G401.6 (cell line): ENCODE measurements around the gene AUTS2.

Experiments used
- FAIRE-seq: peaks from 2 replicates; lab custom pipeline; 2012; peaks lifted over from hg19 to GRCh38; lab: Jason Lieb, UNC

AUTS2 gene

DNA sequence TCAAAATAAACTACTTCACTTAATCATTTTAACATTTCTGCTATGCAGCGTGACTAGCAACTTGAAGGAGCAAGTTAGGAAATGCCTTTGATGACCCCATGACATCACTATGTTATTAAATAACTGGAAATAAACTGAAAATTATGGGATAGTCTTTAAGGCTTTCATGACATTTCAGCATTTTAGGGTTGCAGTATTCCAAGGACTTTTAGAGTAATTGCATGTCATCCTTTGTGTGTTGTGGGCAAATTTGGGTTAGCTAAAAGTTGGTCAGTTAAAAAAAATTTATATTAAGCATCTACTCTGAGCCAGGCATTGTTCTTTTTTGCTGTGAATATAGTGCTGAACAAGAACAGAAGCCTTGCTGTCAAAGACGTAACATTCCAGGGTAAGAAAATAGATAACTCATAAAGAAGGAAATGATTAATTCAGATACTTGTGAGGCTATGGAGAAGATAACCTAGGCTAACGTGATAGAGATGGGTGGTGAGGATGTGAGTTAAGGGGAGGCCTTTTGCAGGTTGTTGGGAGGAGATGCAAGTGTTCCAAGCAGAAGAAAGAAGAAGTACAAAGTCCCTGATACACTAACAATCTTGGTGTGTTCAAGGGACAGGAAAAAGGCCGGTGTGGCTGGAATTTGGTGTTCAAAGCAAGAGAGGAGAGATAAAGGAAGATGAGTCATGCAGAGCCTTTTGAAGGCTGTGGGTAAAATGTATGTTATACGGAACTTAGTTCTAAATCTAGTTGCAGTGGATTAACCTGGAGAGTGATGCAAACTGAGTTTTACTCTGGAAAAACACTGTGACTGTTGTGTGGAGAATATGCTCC is 610.2 kb downstream of the AUTS2 start:
- FAIRE-seq, result no peak

DNA sequence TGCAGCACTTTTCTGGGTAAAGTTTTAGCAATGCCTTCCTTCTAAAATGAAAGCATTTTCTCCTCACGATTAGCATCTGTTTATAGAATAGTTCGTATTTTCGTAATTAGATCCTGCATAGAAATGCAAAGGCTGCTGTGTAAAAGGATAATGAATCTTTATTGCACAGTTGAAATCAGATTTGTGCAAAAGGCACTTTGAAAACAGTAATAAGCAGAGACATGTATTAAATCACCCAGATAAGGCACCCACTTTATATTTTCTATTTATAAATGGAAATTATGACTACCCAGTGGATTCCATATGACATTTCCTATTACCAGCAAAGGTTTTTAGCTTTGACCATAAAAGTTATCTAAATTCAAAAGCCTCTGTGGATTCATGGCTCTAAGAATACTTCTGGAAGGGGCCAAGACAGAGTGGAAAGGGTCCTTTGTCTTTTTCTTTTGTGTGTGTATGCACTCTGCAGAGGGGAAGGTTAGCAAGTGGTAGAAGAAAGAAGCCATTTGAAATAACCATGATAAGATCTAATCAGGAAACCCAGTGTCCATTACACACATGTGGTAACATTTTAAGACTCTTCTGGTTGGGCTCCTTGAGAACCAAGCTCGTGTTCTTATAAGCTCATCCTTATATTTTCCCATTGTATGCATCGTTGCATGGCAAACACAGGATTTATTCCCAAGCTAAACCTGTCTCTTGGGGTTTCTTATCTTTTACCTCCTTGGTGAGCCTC is 612.1 kb downstream of the AUTS2 start:
- no peak for FAIRE-seq

DNA sequence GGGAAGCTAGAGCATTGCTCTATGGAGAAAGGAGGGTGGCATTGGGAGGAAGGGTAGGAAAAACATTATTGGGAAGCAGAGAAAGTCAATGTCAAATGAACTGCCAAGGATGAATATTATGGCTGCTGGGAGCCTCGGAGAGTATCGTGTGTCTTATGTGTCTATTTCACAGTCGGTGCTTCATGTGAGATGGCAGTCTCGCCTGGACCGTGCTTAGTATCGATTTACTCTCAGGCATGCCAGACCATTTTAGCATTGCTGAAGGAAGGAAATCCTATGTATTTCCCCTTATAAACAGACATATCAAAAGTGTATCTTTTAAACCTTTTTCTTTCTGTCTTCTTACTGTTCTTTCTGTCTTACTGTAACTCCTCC is 612.6 kb downstream of the AUTS2 start:
- no peak for FAIRE-seq

DNA sequence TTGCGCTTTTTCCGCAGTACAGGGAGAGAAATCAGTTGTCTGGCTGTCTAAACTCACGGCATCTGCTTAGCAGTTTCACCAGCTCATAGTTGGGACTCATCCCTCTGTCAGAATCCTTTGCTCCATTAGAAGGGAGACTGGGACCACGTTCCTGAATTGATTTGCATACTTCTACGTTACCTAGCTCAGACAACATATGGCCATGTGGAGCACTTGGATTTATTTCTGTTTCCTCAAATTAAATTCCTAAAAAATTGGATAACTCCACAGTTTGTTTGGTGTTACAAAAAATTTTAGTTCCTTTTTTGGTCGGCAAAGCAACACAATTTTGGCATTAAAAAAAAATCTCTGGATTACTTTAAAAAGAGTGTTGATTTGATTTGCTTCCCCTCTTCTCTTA is 614.0 kb downstream of the AUTS2 start:
- FAIRE-seq, result no peak

DNA sequence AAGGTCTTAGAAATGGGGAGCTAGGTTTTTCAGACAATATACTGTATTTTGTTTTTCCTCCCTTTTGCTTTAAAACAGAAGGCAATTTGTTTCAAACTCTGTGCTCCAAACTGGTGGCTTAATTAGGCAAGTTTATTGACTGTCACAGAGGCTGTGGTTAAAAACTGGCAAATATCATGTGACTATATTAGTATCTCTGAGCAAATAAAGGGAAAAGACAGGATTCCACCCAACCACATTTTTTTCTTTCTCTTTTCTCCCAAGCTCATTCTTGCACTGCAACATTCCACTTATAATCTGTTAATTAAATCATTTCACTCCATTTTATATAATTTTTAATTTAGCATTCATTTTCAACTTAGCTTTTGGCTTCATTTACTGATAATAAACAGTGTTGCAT is 615.8 kb downstream of the AUTS2 start:
- no peak for FAIRE-seq

DNA sequence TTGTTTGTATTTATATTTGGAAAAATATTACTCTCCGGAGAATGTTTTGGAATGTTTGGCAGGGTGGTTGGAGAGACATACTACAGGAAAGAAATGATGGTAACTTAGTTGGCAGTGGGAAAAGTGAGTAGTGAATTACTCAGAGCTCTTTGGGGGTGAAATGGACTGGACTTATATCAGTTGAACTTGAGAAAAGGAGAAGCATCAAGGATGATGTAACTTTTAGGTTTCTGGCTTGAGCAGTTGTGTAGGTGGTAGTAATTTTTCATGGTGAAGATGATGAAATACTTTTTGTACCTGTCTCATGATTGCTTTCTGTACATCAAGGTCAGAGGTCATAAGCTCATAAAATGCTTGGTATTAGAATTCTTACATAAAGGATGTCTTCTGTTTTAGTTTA is 617.2 kb downstream of the AUTS2 start:
- no peak for FAIRE-seq

DNA sequence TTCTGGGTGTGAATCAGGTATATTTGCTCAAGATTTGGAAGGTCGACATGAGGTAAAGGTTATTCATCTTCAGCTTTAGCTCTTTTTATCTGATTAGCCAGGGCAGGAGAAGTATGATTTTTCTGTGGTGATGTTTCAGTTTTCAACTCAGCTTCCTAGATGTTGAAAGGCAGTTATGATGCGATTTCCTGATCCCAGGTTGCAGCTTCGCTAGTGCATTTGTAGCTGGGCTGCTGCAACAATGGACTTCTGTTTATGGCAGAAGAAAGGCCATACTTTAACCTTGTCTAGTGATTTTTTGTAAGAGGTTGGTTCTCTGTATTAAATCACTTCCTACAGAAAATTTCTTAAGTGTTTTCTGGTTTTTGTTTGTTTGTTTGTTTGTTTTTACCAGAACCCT is 619.3 kb downstream of the AUTS2 start:
- FAIRE-seq, result no peak

DNA sequence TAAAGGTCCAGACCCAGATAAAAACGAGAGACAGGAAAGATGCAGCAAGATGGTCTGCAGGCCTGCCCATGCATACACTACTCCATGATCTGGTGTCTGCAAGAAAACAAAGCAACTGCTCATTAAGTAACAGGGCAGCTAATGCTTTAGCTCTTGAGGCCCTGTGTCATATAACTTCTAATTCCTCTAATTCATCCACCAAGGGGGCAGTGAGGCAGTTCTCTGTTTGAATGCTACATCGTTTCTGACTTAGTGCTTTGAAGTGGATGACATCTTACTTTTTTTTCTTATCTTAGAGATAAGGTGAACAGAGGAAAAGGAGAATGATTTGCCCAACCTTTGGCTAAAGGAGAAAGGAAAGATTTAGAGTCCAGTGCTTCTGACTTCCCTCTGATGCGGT is 619.7 kb downstream of the AUTS2 start:
- FAIRE-seq, result no peak

DNA sequence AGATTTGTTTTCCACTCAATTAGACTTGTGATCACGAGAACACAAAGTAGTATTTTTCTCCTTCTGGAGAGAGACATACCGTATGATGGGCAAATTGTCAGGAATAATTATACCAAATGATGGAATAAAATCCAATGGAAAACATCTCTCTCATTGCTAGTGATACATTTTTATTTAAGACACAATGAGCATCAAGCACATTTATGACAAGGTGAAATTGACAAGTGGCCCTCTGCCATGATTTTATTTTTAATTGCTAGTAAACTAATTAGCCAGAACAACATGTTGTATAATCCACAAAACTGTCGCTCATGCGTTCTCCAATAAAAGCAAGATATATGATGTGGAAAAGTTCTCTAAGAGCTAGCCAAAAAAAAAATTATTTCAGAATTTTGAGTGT is 620.8 kb downstream of the AUTS2 start:
- no peak for FAIRE-seq

DNA sequence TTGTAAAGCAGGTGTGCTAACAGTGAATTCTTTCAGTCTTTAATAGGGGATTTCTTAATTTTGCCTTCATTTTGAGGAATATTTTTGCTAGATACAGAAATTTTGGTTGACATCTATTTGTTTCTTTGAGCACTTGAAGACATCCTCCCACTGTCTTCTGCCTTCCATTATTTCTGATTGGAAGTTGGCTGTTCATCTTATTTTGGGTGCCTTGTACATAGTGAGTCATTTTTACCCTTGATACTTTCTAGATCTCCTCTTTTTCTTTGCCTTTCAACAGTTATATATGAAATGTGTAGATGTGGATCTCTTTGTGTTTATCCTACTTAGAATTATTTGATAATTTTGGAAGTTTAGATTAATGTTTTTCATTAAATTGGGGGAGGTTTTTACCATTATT is 631.0 kb downstream of the AUTS2 start:
- FAIRE-seq, result no peak

DNA sequence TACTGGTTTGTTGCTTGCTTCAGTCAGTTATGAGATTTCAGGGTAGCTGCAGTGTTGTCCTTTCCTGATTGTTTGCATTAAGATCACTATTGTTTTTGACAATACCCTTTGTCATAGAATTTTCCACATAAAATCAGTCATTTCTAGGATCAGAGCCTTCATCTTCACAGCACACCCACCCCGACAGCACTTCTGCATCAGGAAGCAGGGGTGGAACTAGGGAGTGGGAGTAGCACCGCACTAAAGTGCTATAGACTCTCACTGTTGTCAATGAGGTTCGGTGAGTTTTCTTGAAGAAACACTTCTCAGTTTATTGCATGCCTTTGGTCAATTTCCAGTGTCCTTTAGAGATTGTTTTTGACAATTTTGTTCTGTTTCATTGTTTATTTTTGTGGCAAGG is 632.5 kb downstream of the AUTS2 start:
- no peak for FAIRE-seq

DNA sequence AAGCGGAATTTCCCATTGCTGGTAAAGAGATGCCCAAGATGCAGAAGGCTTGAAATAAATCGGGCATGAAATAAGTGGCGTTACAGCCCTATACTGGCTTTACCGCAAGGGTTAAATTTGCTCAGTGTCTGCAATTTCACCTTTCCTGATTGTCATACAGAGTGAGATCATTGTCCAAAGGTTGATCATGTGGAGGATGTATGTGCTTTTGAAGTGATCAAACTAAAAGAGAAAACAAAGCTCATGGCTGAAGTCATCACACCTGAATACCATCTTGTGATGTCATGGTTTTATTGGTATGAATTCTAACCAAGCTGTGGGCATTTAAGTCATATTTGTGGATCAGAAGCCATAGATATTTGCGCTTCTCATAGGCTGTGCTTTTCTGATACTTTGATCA is 635.5 kb downstream of the AUTS2 start:
- no peak for FAIRE-seq

DNA sequence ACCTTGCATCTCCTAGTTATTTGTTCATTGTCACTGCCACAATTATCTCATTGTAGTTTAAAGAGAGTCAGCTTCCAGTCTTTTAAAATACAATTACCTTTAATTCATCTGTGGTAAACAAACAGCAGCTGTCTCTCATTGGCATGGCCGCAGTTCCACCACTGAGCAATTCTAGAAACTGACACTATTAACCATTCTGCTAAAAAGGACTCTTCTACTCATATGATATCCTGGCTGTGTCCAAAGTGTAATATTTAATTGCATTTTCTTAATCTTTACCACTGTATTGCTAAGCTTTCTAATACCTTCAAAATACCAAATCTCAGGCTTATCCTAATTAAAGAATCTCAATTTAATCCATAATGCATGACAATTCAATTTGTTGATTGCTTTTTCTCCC is 639.0 kb downstream of the AUTS2 start:
- FAIRE-seq, result no peak

DNA sequence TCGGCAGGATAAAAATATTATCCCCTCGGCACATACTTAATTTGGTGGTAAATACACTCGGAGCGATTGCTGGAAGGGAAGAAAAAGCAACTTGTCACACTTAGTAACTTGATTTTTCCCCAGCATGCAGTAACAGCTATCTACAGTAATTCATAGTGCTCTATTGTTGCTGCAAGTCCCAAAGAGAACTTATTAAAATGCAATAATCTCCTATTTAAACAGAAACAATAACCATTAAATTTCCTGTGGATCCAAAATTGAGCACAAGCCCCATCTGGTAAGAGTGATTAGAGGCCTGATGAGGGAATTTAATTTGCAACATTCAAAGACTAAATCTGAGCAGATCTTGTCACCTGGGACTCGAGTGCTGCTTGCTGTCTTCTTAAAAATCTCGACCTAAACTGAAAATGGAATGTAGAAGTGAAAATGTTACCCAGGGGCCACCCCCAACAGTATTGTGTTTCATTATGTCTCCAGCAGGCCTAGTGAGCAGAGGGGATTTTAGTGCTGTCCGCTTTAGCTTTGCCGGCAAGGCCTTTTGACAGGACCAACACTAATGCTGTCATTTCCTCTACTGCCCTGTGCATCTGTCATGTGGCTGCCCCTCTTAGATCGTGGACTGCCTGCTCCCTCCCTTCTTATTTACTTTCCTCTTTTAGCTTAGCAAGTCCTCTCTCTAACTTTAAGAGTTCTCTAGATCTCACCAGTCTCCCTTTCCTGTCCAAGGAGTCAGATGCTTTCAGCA is 639.7 kb downstream of the AUTS2 start:
- no peak for FAIRE-seq

DNA sequence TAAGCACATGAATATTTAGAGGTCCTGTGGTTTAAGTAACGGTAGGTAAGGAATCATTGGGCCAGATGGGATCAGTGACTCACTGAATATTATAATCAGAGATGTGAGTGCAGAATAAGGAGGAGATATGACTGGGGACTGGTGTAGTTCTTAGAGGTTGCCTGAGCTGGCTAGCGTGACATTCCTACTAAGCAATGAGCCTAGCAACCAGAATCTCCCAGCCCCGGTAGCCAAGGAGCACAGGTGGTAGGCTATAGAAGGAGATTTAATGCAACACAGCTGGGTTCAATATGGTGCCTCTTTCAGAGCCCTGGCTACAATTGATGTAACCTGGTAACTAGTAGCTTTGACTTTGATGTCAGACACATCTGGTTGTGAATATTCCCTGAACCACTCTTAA is 641.6 kb downstream of the AUTS2 start:
- no peak for FAIRE-seq

DNA sequence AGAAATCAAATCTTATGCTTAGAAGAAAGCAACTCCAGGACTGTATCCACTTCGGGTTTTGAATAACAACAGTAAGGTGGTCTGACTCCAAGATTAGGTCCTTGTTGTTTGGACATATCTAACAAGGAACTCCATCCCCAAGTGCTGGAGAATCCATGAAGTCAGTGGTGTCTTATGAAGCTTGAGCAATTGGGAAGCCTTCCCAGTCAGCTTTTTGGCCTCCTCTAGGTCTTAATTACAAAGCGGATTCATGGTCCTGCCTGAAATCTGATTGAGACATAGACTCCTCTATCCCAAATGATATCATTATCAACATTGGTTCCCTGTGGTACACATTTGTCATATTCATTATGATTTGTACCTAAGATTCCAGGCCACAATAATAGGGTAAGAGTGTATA is 642.6 kb downstream of the AUTS2 start:
- FAIRE-seq, result no peak

DNA sequence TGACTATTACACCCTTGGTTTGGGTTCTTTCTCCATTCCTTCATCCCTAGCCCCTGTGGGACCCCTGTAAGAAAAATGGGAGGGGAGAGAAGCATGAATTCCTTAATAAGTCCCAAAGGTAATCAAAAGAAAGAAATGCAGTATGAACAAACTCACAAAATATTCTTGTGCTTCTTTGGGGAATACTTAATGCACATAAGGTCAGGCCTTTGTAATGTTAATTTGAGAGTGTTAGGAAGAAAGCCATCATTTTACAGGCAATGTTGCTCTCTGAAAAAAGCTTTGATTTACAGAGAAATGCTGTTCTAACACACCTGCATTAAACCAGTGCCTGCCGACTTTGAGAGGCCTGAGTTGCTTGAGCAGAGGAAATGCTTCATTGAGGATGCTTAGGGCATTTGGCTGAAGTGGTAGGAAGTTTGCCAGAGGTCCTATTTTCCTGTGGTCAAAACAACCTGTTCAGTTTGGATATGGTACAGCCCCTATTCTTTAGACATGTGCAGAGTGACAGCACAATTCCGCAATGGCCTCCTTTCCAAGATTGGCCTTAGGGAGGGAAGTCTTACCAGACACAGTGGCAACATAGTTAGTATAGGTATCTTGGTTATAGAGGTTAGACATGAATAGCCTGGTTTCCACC is 643.4 kb downstream of the AUTS2 start:
- FAIRE-seq, result no peak

DNA sequence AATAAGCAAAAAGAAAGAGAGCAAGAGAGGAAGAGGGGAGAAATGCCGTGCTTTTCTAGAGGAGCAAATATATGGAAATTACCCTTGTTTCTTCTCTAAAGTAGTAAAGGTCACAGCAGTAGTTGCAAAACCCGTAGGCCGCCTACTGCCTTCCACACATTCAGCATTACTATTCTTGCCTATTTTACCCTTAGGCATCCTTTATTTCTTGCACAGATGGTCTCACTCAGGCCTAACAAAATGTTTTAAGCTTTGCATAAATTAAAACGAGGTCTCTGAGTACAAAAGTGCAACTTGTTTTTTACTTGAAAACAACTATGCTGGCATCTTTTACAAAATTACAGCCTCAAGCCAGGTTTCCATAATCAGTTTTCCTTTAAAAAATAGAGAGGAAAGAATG is 644.6 kb downstream of the AUTS2 start:
- no peak for FAIRE-seq

DNA sequence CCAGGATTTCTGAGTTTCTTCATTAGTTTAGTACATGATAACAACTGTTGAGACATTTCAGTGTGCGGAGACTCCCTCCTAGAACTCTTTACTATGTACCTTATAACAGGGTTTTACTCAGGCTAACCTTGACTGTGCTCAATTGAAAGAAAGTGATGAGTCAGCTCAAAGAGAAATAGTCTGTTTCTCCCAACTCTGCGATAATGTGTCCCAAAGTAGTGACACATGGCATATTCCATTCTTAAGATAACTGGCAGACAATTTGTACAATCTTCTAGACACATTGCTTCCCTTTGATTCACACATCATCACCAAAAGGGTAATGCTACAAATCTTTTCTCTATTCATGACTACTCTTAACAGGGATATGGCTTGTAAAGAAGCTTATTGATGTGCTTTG is 645.2 kb downstream of the AUTS2 start:
- FAIRE-seq, result no peak

DNA sequence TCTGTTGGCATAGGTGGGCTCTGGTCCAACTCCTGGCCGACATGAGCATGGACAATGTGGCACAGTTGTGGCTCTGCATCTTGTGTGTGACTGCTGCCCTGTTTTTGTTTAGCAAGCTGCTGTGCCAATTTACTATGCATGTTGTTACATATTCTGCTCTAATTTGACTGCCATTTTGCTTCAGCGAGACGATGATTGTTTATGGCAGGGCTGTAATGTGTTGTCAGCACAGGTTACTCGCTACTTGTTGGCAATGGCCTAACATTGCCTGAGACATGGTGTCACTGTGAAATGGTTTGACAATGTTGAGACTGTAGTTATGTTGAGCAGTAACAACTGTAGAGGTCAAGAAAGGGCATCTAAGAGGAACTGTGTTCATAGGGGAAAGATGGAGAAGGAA is 659.6 kb downstream of the AUTS2 start:
- FAIRE-seq, result no peak

DNA sequence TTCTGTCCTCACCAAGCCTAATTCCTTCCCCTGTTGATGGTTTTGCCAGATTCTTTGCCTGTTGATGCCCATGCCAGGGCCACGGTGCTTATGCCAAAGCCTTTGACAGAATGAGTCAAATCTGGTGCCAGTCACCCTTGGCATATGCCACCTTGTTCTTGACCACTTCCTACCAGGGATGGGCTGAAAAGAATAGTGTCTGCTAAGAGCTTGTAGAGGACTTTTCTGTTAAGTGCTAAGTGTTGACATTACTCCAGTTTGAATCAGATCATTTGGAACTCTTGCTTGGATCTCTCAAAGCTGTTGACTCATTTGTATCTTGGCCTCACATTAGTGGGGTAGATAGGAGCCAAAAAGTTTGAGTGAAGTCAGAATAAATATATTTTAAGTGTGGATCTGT is 661.2 kb downstream of the AUTS2 start:
- FAIRE-seq, result no peak

DNA sequence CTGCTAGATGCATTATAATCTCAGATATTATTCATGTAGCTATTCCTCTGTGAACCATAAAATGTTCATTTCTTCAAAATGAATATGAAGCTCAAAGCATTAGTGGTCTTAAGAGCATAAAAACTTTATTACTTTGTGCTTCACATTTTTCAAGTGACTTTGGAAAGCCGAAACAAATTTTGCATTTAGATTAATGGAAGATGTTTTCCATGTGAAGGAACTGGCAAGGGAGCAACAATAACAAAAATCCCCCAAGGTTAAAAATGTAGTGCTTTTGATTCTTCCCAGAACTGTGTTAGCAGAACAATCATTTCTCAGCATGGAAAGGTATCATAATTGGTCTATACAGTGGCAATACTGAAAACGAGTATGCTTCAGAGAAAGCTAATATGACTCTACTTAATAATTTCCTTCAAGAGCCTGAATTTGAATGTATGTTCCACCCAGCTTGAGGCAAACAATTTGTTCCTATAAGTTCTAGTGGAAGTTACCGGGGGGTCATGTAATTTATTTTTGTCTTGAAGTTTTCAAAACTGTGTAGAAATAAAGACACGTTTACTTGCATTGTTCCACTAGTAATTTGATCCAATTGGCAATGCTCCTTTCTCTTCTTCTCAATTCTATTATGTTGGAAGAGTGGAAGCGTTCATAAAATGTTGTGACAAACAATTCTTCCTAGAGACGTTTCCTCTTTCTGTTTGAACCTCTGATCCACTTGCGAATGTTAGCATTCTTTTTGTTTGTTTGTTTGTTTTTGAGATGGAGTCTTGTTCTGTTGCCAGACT is 665.4 kb downstream of the AUTS2 start:
- FAIRE-seq, result no peak
